Stimulated activated CD4-positive, alpha-beta T cell treated with anti-CD3 and anti-CD28 coated beads, TNF-alpha, amount 100 ng/mL, for 48 hours (primary cell): ENCODE measurements around the gene NUDT13.
"Not testable (repeated sequence)": the region's sequence is repeated elsewhere in the genome, so short reads cannot be mapped to it uniquely, and the experiment has no call there.

Experiments
- DNase-seq, 3 donors: peaks; one replicate each; pipeline ENCODE4 v3.0.0-alpha.2; 2020; ENCODE audit warnings: low read depth in 3 of 3

NUDT13 gene

GRCh38 chr10:73099141-73099540 lies 11.1 kb upstream of the NUDT13 start:
- DNase-seq = no peak

DNA sequence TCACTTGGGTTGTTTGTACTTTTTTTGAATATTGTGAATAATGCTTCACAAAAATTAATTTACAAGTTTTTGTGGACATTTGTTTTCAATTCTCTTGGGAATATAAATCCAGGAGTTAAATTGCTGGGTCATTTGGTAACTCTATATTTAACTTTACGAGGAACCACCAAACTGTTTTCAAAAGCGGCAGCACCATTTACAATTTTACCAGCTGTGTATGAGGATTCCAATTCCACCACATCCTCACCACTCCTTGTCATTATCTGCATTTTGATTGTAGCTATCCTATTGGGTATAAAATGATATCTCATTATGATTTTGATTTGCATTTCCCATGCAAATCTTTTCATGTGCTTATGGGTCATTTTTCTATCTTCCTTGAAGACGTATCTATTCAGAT lies 4.0 kb upstream of the NUDT13 start:
- no peak for DNase-seq

DNA sequence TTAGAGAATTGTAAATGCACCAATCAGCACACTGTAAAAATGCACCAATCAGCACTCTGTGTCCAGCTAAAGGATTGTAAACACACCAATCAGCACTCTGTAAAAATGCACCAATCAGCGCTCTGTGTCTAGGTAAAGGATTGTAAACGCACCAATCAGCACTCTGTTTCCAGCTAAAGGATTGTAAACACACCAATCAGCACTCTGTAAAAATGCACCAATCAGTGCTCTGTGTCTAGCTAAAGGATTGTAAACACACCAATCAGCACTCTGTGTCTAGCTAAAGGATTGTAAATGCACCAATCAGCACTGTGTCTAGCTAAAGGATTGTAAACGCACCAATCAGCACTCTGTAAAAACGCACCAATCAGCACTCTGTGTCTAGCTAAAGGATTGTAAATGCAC lies 1.0 kb upstream of the NUDT13 start:
- DNase-seq = not testable (repeated sequence)

GRCh38 chr10:73112032-73112431 lies 1.8 kb downstream of the NUDT13 start:
- DNase-seq = not testable (repeated sequence)

DNA sequence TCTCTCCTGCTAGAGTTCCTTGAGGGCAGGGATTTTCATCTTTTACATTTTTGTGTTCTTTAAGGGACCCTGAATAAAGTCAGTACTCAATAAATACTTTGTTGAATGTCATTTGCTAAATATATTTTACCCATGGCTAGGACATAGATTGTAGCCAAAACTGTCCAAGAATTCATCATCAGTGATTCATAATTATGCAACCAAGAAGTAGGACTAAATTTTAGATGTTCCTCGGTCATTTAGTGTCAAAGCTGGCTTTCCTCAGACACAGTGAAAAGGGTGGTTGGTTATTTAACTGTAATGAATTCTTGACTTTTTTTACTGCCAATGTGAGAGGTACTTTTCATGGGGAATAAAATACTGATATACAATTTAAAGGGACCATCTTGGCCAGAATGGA lies 3.3 kb downstream of the NUDT13 start:
- DNase-seq = no peak

GRCh38 chr10:73116017-73116416 lies 5.8 kb downstream of the NUDT13 start:
- no peak for DNase-seq

- DNase-seq = no peak
Measured at GRCh38 chr10:73117976-73118743, 7.9 kb downstream of the NUDT13 start.

GRCh38 chr10:73119457-73119856 lies 9.2 kb downstream of the NUDT13 start:
- no peak for DNase-seq

DNA sequence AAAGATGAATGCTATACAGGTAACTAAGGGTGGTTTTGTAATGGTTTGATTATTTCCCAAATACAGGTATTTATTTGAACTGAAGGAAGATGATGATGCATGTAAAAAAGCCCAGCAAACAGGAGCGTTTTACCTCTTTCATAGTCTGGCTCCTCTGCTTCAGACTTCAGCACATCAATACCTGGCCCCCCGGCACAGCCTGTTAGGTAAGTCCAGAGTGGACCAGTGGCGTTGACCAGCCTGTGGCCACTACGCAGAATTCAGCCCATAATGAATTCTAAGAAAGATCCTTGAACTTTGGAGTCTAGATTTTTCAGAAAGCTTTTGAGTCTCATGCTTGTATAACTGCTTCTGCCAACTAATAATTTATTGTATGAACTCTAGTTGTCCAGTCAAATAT lies 9.7 kb downstream of the NUDT13 start:
- no peak for DNase-seq

GRCh38 chr10:73126343-73126742 lies 16.1 kb downstream of the NUDT13 start:
- DNase-seq = no peak

DNA sequence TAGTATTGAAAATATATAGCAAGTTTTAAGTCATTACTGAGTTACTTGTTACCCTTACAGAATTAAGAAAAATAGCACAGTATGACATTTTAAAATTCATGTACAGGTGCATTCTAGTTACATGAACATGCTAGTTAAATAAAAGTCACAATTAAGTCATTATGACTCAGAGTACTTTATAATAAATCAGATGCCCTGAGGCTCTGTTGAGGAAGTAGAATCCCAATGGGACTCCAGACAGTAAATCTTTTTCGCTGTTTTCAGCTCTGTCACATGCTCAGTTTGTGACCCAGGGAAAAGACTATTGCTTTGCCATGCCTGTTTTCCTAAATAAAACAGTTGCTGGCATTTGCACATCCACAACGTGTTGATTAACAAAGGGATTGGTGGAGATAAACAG lies 21.0 kb downstream of the NUDT13 start:
- no peak for DNase-seq

DNA sequence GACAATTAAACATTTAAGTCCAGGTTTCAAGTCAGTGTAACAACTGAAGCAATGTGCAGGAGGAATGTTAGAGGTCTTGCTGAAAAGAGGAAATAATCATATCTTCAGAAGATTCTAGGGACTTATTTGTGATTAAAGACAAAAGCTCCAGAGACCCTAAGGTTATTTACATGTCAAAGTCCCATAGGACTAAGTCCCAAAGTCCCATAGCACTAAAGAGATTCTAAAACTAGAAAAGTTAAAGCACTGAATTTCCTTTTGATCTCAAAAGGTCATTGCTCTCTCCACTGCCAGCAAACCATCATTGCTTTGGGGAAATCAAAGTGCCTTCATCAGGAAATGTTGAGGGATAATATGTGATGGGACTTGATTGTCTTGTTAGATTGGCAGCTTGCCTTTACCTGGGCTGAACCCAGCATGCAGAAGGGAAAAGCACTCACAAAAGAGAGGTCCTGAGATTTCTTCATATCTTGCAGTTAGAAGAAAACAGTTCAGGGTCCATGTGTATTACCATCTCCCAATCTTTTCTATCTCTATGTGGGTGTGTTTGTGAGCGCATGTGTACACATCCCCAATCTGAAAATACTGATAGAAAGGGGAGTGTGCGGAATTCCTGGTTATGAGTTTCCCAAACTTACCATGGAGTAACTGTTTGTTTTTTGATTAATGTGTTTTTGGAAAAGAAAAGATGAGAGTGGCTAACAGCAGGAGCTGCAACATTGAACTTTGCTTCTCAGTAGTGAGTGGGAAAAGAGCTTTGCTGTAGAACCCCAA lies 21.8 kb downstream of the NUDT13 start:
- DNase-seq = no peak

GRCh38 chr10:73134727-73135126 lies 24.5 kb downstream of the NUDT13 start:
- DNase-seq = no peak

- no peak for DNase-seq
Measured at GRCh38 chr10:73136627-73137026, 26.4 kb downstream of the NUDT13 start.

DNA sequence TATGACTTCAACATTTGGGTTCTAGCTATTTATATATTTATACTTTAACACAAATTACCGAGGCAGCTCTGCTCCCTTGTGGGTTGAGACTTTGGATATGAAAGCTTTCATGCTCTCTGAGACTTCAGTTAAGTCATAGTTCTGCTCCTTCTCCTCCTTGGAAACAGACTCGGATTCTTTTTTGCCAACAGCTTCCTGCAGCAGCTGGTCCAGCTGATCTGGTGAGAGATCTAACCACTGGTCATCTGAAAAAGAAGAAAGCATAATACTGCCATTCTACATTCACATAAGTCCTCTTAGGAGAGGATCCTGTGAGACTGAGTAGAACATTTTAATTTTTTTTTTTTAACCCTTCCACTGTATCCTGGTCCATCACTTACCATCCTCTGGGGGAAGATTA lies 29.0 kb downstream of the NUDT13 start:
- no peak for DNase-seq

DNA sequence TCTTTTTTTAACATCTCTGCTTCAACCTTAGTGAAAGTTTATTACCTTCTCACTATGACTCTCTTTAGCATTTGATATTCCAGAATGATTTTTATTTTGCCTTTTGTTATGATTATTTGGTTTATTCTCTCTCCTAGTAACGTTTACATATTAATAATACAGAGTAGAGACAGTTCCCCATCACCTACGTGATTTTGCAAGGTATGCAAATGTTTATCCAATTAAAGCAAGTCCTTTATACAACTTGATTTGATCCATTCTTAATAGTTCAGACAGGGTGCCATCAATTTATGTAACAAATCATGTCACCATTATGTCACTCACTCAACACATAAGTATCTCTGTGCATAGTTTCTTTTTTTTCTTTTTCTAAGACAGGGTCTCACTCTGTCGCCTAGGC lies 31.3 kb downstream of the NUDT13 start:
- DNase-seq = no peak

DNA sequence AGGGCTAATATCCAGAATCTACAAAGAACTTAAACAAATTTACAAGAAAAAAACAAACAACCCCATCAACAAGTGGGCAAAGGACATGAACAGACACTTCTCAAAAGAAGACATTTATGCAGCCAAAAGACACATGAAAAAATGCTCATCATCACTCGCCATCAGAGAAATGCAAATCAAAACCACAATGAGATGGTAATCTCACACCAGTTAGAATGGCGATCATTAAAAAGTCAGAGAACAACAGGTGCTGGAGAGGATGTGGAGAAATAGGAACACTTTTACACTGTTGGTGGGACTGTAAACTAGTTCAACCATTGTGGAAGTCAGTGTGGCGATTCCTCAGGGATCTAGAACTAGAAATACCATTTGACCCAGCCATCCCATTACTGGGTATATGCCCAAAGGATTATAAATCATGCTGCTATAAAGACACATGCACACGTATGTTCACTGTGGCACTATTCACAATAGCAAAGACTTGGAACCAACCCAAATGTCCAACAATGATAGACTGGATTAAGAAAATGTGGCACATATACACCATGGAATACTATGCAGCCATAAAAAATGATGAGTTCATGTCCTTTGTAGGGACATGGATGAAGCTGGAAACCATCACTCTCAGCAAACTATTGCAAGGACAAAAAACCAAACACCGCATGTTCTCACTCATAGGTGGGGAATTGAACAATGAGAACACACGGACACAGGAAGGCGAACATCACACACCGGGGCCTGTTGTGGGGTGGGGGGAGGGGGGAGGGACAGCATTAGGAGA lies 40.6 kb downstream of the NUDT13 start:
- DNase-seq = not testable (repeated sequence)

GRCh38 chr10:73152009-73152408 lies 41.8 kb downstream of the NUDT13 start:
- no peak for DNase-seq

DNA sequence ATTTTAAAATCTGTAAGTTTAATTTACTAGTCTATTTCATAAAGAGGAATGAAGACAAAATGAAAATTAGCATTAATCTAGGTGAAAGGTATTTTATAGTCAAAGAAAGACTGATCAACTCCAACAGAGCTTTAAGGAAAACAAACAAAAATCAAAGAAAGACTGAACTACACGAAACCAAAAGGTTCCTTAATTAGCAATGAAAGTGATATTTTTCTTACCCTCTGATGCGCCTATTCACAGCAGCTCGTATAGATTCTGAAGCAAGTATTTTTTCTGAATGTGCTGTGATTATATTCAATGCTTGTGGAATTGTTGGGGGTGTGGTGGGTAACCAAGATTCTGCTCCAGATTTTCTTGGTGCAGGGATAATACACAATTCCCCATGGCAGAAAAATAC lies 45.8 kb downstream of the NUDT13 start:
- no peak for DNase-seq

DNA sequence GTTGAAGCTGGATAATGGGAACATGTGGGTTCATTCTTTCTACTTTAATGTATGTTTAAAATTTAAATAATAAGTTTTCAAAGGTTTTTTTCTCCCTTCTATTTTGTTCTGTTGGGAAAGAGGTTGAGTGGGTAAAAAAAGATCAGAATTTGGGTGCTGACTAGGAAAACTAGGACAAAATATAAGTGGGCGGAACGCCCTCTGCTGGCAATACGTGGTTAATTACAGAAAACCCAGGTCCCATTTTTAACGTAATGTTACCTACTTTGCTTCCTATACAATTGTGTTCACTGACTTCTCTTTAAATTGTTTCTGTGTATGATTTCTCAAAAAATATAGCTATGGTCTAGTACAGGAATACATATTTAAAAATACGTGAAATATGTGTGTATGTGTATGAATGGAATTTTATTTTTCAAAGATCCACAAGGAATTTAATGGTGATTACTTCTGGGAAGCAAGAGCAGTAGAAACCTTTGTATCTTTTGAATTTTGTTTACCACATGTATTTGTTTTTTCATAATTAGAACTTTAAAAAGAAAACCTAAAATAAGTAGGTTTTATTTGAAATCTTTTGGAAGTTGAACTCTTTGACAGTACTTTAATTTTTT lies 48.9 kb downstream of the NUDT13 start:
- peak; percentile 8 to 25 (median 12) for DNase-seq

GRCh38 chr10:73161079-73161478 lies 50.8 kb downstream of the NUDT13 start:
- no peak for DNase-seq

GRCh38 chr10:73161662-73162061 lies 51.4 kb downstream of the NUDT13 start:
- DNase-seq = no peak
